H1 (cell line): ENCODE results near the gene CGN. TPM values are rescaled to one million over a fixed set of nuclear protein-coding genes. Genes with fewer than 3 reads are reported as not detected.

Source experiments
- ATF2 ChIP-seq: IDR thresholded peaks from 2 replicates; pipeline ENCODE4 v1.6.1; 2012; ENCODE audit warnings: low read length, inconsistent platforms
- CHD7 ChIP-seq: fragments of 300-600 bp; sonication (generic); IDR thresholded peaks from 2 replicates; pipeline ENCODE4 v1.7.1; 2012; ENCODE audit warnings: low read length, moderate library complexity, mild to moderate bottlenecking, inconsistent platforms; ENCODE audit not compliant: insufficient replicate concordance
- HDAC6 ChIP-seq: IDR thresholded peaks from one replicate; pipeline ENCODE4 v1.7.1; 2012; ENCODE audit warnings: low read depth, mild to moderate bottlenecking, inconsistent platforms, low read length, moderate library complexity
- KDM5A ChIP-seq: fragments of 200-600 bp; IDR thresholded peaks from 2 replicates; pipeline ENCODE4 v1.7.1; 2012; ENCODE audit warnings: mild to moderate bottlenecking, low read length, inconsistent platforms, mixed read lengths
- NANOG ChIP-seq: IDR thresholded peaks from 2 replicates; pipeline ENCODE4 v1.6.1; 2011; ENCODE audit warnings: low read length, low read depth, mild to moderate bottlenecking, inconsistent platforms; ENCODE audit not compliant: insufficient read depth, poor library complexity, severe bottlenecking
- POU5F1 ChIP-seq: IDR thresholded peaks from 2 replicates; pipeline ENCODE4 v1.6.1; 2011; ENCODE audit warnings: low read depth, mild to moderate bottlenecking, low read length, moderate library complexity
- SP2 ChIP-seq: IDR thresholded peaks from 2 replicates; pipeline ENCODE4 v1.6.1; 2012; ENCODE audit warnings: mild to moderate bottlenecking, low read length, inconsistent platforms
- TAF1 ChIP-seq: IDR thresholded peaks from 2 replicates; pipeline ENCODE4 v1.6.1; 2011; ENCODE audit warnings: mild to moderate bottlenecking, low read depth, low read length
- polyA plus RNA-seq, 7 experiments: library from polyadenylated mRNA; depleted of rRNA in 3 of 7; stranded (reverse) in 5 of 7; unstranded in 2 of 7; fragments of >200 nt in 5 of 7; fragments of 200-250 nt in 2 of 7; gene quantifications; 1 replicate in 5 of 7; 2 replicates in 1 of 7; 4 replicates in 1 of 7; pipeline versions ENCODE4 v1.2.1 to v1.2.3, GENCODE V29; 2011 to 2013; ENCODE audit warnings: missing spikeins in 2 of 7, mixed read lengths in 2 of 7
- total RNA-seq: library from RNA; stranded (reverse); fragmentation: NEBNext Ultra II Directional; extraction: Animal tissue kit (Norgen Biotek cat#: 25700); gene quantifications from 2 replicates; pipeline ENCODE4 v1.2.1, GENCODE V29; 2021

The CGN gene
- total and polyA plus RNA-seq, 2 of the 8 experiments (the other 6 are each of a cell fraction or from before 2014, with no cell fraction given), result 15.9 to 52.7 TPM

GRCh38 chr1:151562661-151563060, 51.5 kb downstream of the CGN start (continued):
- no peak for TF ChIP-seq CHD7
- TF ChIP-seq HDAC6, result no peak
- TF ChIP-seq NANOG, result no peak
- TF ChIP-seq KDM5A, result no peak
- no peak for TF ChIP-seq POU5F1
- no peak for TF ChIP-seq TAF1
- no peak for TF ChIP-seq ATF2
- TF ChIP-seq SP2, result no peak
